ENCODE measurements around the gene IRF6.

DNA sequence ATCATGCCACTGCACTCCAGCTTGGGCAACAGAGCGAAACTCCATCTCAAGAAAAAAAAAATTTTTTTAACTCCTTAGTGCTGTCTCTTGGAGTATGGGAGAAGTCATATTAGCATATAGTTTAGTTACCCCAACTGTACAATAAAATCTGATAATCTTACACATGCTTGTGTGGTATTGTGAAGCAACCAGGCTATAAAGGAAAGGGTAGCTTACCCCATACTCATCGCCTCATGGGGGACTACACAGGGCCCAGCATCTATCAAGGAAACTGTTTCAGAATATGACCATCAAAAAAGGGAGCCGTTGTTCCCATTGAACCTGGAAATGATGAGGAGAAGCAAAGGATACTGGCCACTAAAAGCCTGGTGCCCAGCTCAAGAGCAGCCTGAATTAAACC, 53.1 kb downstream of the IRF6 start:
- TF ChIP-seq EZH2 (IDR thresholded peaks at IDR 0.05; ENCODE audit: low read depth, low read length, severe bottlenecking), result no peak
- no peak for TF ChIP-seq EP300 (IDR thresholded peaks at IDR 0.05; ENCODE audit: borderline replicate concordance in 1 of 2, low read depth in 2 of 2, low read length in 2 of 2)

Data from H1 (cell line).